WTC11 (cell line): Measurements from ENCODE around the gene SOD1.
"Not testable (repeated sequence)": the region's sequence is repeated elsewhere in the genome, so short reads cannot be mapped to it uniquely, and the experiment has no call there.

ENCODE experiments used
- AR ChIP-seq: fragments of 250-450 bp; sonication (Bioruptor Pico); IDR thresholded peaks from 2 replicates; pipeline ENCODE4 v1.9.0; 2021; ENCODE audit warnings: mild to moderate bottlenecking
- CTCF ChIP-seq: fragments of 200-600 bp; IDR thresholded peaks from 2 replicates; pipeline ENCODE4 v1.8.0; 2022; ENCODE audit warnings: antibody characterized with exemption
- ERG ChIP-seq: fragments of 250-450 bp; sonication (Bioruptor Pico); IDR thresholded peaks from 2 replicates; pipeline ENCODE4 v1.8.0; 2021; ENCODE audit warnings: mild to moderate bottlenecking
- FOXJ3 ChIP-seq: sonication (generic); formaldehyde crosslinking; IDR thresholded peaks from 2 replicates; pipeline ENCODE4 v1.9.0; 2021; ENCODE audit warnings: missing genetic modification reagents, mild to moderate bottlenecking, borderline replicate concordance
- GABPB1 ChIP-seq: sonication (generic); formaldehyde crosslinking; IDR thresholded peaks from 2 replicates; pipeline ENCODE4 v1.8.1; 2023; ENCODE audit warnings: mild to moderate bottlenecking, missing genetic modification reagents
- MYBL2 ChIP-seq: sonication (generic); formaldehyde crosslinking; IDR thresholded peaks from 2 replicates; pipeline ENCODE4 v1.8.1; 2023; ENCODE audit warnings: mild to moderate bottlenecking, moderate library complexity, missing genetic modification reagents
- NR3C1 ChIP-seq: sonication (generic); formaldehyde crosslinking; conservative IDR thresholded peaks from 2 replicates; pipeline ENCODE4 v1.8.1; 2023; ENCODE audit warnings: low read depth, mild to moderate bottlenecking, missing genetic modification reagents
- SMAD4 ChIP-seq: sonication (generic); formaldehyde crosslinking; IDR thresholded peaks from 2 replicates; pipeline ENCODE4 v1.8.0; 2022; ENCODE audit warnings: mild to moderate bottlenecking, missing genetic modification reagents
- ZNF121 ChIP-seq: sonication (generic); formaldehyde crosslinking; IDR thresholded peaks from 2 replicates; pipeline ENCODE4 v1.8.0; 2023; ENCODE audit warnings: missing genetic modification reagents
- ZNF232 ChIP-seq: sonication (generic); formaldehyde crosslinking; IDR thresholded peaks from 2 replicates; pipeline ENCODE4 v1.8.0; 2022; ENCODE audit warnings: mild to moderate bottlenecking, missing genetic modification reagents
- TF ChIP-seq, protein P1 (sequence below): sonication (generic); formaldehyde crosslinking; IDR thresholded peaks from 2 replicates; pipeline ENCODE4 v1.8.0; 2022; ENCODE audit warnings: missing genetic modification reagents
- TF ChIP-seq, protein P2 (sequence below): fragments of 250-450 bp; sonication (Bioruptor Pico); IDR thresholded peaks from 2 replicates; pipeline ENCODE4 v2.1.2; 2022; ENCODE audit warnings: mild to moderate bottlenecking, moderate library complexity

DNA sequence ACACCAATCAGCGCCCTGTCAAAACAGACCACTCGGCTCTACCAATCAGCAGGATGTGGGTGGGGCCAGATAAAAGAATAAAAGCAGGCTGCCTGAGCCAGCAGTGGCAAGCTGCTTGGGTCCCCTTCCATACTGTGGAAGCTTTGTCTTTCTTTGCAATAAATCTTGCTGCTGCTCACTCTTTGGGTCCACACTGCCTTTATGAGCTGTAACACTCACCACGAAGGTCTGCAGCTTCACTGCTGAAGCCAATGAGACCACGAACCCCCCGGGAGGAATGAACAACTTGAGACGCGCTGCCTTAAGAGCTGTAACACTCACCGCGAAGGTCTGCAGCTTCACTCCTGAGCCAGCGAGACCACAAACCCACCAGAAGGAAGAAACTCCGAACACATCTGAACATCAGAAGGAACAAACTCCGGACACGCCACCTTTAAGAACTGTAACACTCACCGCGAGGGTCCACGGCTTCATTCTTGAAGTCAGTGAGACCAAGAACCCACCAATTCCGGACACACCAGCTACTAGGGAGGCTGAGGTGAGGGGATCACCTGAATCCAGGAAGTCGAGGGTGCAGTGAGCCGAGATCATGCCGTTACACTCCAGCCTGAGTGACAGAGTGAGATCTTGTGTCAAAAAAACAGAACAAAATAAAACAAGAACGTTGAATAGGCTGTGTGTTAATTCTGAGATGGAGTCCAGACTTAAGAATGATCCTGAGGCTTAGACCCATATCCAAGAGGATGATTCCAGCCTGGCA is 4.5 kb upstream of the SOD1 start:
- TF ChIP-seq, protein P1, sequence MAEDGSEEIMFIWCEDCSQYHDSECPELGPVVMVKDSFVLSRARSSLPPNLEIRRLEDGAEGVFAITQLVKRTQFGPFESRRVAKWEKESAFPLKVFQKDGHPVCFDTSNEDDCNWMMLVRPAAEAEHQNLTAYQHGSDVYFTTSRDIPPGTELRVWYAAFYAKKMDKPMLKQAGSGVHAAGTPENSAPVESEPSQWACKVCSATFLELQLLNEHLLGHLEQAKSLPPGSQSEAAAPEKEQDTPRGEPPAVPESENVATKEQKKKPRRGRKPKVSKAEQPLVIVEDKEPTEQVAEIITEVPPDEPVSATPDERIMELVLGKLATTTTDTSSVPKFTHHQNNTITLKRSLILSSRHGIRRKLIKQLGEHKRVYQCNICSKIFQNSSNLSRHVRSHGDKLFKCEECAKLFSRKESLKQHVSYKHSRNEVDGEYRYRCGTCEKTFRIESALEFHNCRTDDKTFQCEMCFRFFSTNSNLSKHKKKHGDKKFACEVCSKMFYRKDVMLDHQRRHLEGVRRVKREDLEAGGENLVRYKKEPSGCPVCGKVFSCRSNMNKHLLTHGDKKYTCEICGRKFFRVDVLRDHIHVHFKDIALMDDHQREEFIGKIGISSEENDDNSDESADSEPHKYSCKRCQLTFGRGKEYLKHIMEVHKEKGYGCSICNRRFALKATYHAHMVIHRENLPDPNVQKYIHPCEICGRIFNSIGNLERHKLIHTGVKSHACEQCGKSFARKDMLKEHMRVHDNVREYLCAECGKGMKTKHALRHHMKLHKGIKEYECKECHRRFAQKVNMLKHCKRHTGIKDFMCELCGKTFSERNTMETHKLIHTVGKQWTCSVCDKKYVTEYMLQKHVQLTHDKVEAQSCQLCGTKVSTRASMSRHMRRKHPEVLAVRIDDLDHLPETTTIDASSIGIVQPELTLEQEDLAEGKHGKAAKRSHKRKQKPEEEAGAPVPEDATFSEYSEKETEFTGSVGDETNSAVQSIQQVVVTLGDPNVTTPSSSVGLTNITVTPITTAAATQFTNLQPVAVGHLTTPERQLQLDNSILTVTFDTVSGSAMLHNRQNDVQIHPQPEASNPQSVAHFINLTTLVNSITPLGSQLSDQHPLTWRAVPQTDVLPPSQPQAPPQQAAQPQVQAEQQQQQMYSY (CRISPR knock-in tag) = not testable (repeated sequence)
- TF ChIP-seq FOXJ3 (CRISPR knock-in tag); ERG (CRISPR knock-in tag); GABPB1 (CRISPR knock-in tag); ZNF232; CTCF; AR (CRISPR knock-in tag); MYBL2 (CRISPR knock-in tag); NR3C1 (CRISPR knock-in tag); ZNF121 (CRISPR knock-in tag); SMAD4 (CRISPR knock-in tag): not testable (repeated sequence)
- TF ChIP-seq, protein P2, sequence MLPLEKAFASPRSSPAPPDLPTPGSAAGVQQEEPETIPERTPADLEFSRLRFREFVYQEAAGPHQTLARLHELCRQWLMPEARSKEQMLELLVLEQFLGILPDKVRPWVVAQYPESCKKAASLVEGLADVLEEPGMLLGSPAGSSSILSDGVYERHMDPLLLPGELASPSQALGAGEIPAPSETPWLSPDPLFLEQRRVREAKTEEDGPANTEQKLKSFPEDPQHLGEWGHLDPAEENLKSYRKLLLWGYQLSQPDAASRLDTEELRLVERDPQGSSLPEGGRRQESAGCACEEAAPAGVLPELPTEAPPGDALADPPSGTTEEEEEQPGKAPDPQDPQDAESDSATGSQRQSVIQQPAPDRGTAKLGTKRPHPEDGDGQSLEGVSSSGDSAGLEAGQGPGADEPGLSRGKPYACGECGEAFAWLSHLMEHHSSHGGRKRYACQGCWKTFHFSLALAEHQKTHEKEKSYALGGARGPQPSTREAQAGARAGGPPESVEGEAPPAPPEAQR (CRISPR knock-in tag) = not testable (repeated sequence)
